Activated CD8-positive, alpha-beta memory T cell treated with anti-CD3 and anti-CD28 coated beads for 4 hours (primary cell): ENCODE measurements around the gene TAS2R30.
"Not testable (repeated sequence)": the region's sequence is repeated elsewhere in the genome, so short reads cannot be mapped to it uniquely, and the experiment has no call there.

Experiments
- DNase-seq, 2 donors: peaks; one replicate each; pipeline ENCODE4 v3.0.0-alpha.2; 2020; ENCODE audit warnings: low read depth in 2 of 2

TAS2R30 gene

GRCh38 chr12:11130382-11130781 is 4.1 kb downstream of the TAS2R30 start:
- no peak for DNase-seq

GRCh38 chr12:11114130-11114529 is 20.3 kb downstream of the TAS2R30 start:
- not testable (repeated sequence) for DNase-seq

- not testable (repeated sequence) for DNase-seq
These were observed 23.2 kb downstream of the TAS2R30 start for GRCh38 chr12:11111213-11111612.

- DNase-seq, result no peak
These were observed 25.6 kb downstream of the TAS2R30 start for GRCh38 chr12:11108862-11109261.

GRCh38 chr12:11107719-11108118 is 26.7 kb downstream of the TAS2R30 start:
- DNase-seq, result no peak

GRCh38 chr12:11106288-11106687 is 28.2 kb downstream of the TAS2R30 start:
- no peak for DNase-seq

GRCh38 chr12:11105546-11105945 is 28.9 kb downstream of the TAS2R30 start:
- no peak for DNase-seq

GRCh38 chr12:11094910-11095309 is 39.5 kb downstream of the TAS2R30 start:
- DNase-seq, result not testable (repeated sequence)

GRCh38 chr12:11092128-11092527 is 42.3 kb downstream of the TAS2R30 start, which contains the start of gene TAS2R43:
TSS of gene TAS2R43 (minus strand) at chr12:11092313. CDS start at chr12:11092229, 84 bp downstream.
- DNase-seq, result no peak

GRCh38 chr12:11089246-11089645 is 45.2 kb downstream of the TAS2R30 start:
- DNase-seq, result no peak

GRCh38 chr12:11085419-11085818 is 49.0 kb downstream of the TAS2R30 start:
- no peak for DNase-seq
